ENCODE results near the gene CISD2.
"Not testable (repeated sequence)": the region's sequence is repeated elsewhere in the genome, so short reads cannot be mapped to it uniquely, and the experiment has no call there.

CISD2 gene

DNA sequence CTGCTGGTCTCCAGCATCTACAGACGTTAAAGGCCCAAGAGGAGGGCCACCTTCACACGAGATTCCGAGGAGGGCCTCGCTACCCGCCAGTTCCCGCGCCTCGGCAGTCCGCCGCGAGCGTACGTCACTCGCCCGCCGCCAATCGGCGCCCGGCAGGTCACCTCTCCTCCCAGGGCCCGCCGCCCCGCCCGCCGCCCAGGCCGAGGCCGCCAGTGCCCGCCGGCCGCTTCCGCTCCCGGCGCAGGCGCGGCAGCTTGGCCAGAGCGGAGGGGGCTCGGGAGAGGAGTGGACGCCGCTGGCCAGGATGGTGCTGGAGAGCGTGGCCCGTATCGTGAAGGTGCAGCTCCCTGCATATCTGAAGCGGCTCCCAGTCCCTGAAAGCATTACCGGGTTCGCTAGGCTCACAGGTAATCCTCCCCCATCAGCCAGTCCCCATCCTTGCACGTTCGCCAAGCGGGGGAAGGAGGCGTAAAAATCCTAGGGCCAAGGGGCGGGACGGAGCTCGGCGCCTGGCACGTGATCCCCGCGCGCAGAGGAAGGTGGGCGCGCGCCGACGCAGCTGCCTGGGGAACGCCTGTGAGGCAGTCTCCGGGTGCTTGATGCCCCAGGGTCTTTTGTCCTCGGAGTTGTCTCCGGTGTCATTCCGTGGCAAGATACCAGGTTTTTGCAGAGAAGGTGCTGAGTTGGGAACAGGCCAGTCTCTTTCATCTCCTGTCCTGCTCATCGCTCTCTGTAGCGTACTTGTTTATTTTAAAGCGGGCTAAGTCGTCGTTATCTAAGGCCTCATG is at the start of gene CISD2:
Gene CISD2, plus strand, starts transcription at position 212 of the 788 bp plus-strand sequence. Its CDS starts 93 bp downstream, at position 305.
- DNase-seq, result peak; percentile 89

GRCh38 chr4:102819100-102819499 is 49.7 kb upstream of the CISD2 start:
- not testable (repeated sequence) for DNase-seq

- DNase-seq, result no peak
Measured at GRCh38 chr4:102819588-102820365, 49.0 kb upstream of the CISD2 start.

GRCh38 chr4:102823464-102823863 is 45.3 kb upstream of the CISD2 start:
- no peak for DNase-seq

GRCh38 chr4:102823897-102824296 is 44.9 kb upstream of the CISD2 start:
- DNase-seq, result no peak

GRCh38 chr4:102824398-102824797 is 44.4 kb upstream of the CISD2 start:
- DNase-seq, result no peak

GRCh38 chr4:102825261-102826091 is 43.3 kb upstream of the CISD2 start:
- DNase-seq, result peak; percentile 48

- DNase-seq, result no peak
Measured at GRCh38 chr4:102826105-102826889, 42.5 kb upstream of the CISD2 start.

- peak; percentile 98 for DNase-seq
Measured at GRCh38 chr4:102826890-102827673, 41.7 kb upstream of the CISD2 start, which contains the start of gene UBE2D3. Gene UBE2D3, minus strand, starts transcription at chr4:102827551. Its CDS starts 1,043 bp downstream, at chr4:102826508.

DNA sequence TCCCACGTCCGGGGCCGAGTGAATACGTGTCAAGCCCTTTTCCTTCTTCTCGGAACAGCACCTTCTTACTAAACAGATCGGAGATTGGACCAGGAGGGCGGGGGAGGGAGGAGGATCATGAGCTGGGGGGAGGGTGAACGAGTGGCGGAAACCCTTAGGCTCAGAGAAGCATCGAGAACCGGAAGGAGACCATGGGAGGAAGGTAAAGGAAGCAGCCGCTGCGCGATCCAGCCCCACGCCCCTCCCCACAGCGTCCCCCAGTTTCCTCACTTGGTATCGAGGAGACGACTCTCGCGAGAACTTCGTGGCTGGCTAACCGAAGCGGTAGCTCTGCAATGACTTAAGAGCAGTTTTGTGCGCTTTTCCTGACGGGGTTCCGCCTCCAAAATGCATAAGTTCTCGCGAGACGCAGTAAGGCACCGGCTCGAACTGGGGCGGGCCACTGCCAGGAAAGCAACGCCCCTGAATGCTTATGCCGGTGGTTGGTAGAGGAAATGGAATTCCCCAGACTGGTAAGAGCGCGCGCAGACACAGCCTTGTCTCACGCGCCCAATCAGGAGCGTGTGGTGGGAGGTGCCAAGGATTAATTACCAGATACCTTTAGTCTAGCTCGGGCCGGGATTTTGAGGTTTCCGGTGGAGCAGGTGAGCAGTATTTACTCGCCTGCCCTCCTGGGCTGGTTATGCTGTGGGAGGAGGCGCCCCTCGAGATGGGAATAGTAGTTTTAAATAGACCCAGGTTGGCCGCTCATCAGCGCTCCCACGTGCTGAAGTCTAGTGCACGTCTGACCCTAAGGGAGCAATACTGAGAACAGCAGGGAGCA is 40.9 kb upstream of the CISD2 start:
- peak; percentile 99 for DNase-seq

DNA sequence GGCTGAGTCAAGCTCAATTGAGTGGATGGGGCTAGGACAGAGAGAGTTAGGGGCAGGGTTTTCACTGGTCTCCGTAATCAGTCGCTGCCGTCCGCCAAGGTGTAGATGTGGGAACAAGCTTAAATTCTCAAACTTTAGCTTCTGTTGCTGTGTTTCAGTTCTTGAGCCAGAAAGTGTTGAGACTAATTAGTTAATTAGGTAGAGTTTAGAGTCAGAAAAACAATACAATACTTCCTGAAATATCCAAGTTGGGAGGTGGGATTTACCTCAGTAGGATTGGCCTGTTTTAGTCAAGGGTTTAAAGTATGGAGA is 40.3 kb upstream of the CISD2 start:
- peak; percentile 54 for DNase-seq

DNA sequence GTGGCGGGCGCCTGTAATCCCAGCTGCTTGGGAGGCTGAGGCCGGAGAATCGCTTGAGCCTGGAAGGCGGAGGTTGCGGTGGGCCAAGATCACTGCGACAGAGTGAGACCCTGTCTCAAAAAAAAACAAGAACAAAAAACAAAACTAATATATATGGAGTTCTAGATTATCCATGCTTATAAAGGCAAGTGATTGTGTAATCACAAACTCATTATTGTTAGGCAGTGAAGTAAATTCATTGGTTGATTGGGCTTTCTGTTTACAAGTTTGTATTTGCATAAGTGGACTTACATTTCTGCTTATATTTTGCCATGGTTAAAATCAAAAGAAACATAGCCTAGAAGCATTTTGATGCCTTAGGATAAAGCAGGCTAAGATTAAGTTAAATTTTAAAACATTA is 39.0 kb upstream of the CISD2 start:
- DNase-seq, result no peak

- DNase-seq, result no peak
Measured at GRCh38 chr4:102832105-102832504, 36.7 kb upstream of the CISD2 start.

- DNase-seq, result no peak
Measured at GRCh38 chr4:102832667-102833066, 36.1 kb upstream of the CISD2 start.

- DNase-seq, result no peak
Measured at GRCh38 chr4:102836596-102836995, 32.2 kb upstream of the CISD2 start.

- no peak for DNase-seq
Measured at GRCh38 chr4:102842367-102842766, 26.4 kb upstream of the CISD2 start.

GRCh38 chr4:102843273-102843672 is 25.5 kb upstream of the CISD2 start:
- DNase-seq, result peak; percentile 38

- no peak for DNase-seq
Measured at GRCh38 chr4:102843938-102844337, 24.9 kb upstream of the CISD2 start.

DNA sequence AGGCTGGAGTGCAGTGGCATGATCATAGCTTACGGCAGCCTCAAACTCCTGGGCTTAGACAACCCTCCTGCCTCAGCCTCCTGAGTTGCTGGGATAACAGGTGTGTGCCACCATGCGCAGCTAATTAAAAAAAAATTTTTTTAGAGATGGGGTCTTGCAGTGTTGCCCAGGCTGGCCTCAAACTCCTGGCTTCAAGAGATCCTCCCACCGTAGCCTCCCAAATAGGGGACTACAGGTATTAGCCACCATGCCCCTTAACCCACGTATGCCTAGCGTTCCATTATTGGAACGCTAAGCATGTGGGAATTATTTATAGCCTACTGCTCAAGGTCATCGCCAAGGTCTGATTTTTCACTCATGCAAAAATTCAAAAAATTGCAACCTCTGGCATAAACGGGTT is 21.1 kb upstream of the CISD2 start:
- DNase-seq, result no peak

- DNase-seq, result no peak
Measured at GRCh38 chr4:102849579-102850104, 19.1 kb upstream of the CISD2 start.

Measured in kidney glomerular epithelial cell (primary cell).